HG02973 (cell line): ENCODE measurements around the gene TP53TG3B.
"Not testable (repeated sequence)": the region's sequence is repeated elsewhere in the genome, so short reads cannot be mapped to it uniquely, and the experiment has no call there.

Experiments
- ATAC-seq: cut with Tn5 transposase; IDR thresholded peaks from one replicate; pipeline ENCODE4 v1.9.1; 2021; ENCODE audit warnings: moderate library complexity; ENCODE audit not compliant: unreplicated experiment

The TP53TG3B gene

GRCh38 chr16:33360541-33360940 is at the start of gene TP53TG3B:
Gene TP53TG3B, plus strand, starts transcription at chr16:33360841. Its CDS starts 68 bp downstream, at chr16:33360909.
- not testable (repeated sequence) for ATAC-seq

GRCh38 chr16:33336226-33337012 is 24.2 kb upstream of the TP53TG3B start:
- not testable (repeated sequence) for ATAC-seq

- not testable (repeated sequence) for ATAC-seq
These were observed 22.8 kb upstream of the TP53TG3B start for GRCh38 chr16:33337627-33338542.

GRCh38 chr16:33338543-33338951 is 22.1 kb upstream of the TP53TG3B start:
- ATAC-seq, result not testable (repeated sequence)

GRCh38 chr16:33339093-33340061 is 21.3 kb upstream of the TP53TG3B start:
- ATAC-seq, result not testable (repeated sequence)
